AG09309 (cell line): ENCODE data around the gene ABCA3.
A peak's percentile ranks its signal among the peaks of the same experiment; 100 is the strongest.

Experiments
- DNase-seq: peaks from one replicate; pipeline ENCODE4 v3.0.0-alpha.2; 2010; ENCODE audit warnings: low read depth
- H3K4me3 ChIP-seq: 2 replicates; pipeline ENCODE4 v1.5.1; 2011; ENCODE audit warnings: mild to moderate bottlenecking, low read depth, low read length, moderate library complexity; ENCODE audit not compliant: control insufficient read depth
- CTCF ChIP-seq: IDR thresholded peaks from 2 replicates; pipeline ENCODE4 v1.5.1; 2011; ENCODE audit warnings: mild to moderate bottlenecking, low read depth, low read length, inconsistent platforms; ENCODE audit not compliant: insufficient read depth, control insufficient read depth; ENCODE audit errors: missing control alignments

Gene ABCA3

DNA sequence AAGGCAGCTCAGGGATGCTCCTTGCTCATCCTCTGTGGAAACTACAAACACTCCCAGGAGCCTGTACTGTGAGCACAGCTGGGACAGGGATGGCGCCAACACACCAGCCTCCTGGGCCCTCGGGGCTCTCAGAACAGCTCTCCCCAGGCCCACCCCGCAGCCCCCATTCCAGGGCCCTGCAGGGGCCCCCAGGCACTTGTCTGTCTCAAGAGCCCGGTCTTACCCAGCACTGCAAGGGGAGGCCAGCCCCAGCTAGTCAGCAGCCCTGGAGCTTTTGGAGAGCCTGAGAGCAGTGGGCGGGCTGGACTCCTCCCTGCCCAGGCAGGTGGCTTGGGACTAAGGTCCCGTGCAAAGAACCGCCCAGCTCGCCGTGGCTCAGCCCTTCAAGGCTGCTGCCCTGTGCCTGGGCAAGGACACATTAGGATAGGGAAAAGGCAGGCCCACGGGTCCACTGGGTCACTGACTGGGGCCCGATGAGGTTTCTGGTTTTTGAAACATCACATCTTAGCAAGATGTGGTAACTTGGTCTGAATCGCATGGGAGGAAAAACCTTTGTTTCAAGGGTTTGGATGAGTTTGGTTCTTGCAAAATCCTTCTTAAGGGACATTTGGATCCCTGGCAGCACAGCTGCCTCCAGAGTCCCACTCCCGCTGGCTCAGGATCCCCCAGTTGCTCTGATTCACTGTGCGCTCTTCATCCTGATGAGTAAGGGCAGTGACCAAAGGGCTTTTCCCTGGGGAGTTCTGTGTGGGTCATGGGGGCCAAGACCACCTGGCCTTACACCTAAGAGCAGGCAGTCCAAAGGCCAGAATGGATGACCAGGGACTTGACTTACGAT lies 101.5 kb downstream of the ABCA3 start:
- no peak for TF ChIP-seq CTCF
- DNase-seq, result no peak
- no peak overlapping the region for H3K4me3 ChIP-seq

GRCh38 chr16:2238150-2238837 lies 102.2 kb downstream of the ABCA3 start:
- TF ChIP-seq CTCF, result no peak
- no peak overlapping the region for H3K4me3 ChIP-seq
- no peak for DNase-seq

GRCh38 chr16:2237493-2238149 lies 102.9 kb downstream of the ABCA3 start:
- DNase-seq, result no peak
- H3K4me3 ChIP-seq, result no peak overlapping the region
- no peak for TF ChIP-seq CTCF

DNA sequence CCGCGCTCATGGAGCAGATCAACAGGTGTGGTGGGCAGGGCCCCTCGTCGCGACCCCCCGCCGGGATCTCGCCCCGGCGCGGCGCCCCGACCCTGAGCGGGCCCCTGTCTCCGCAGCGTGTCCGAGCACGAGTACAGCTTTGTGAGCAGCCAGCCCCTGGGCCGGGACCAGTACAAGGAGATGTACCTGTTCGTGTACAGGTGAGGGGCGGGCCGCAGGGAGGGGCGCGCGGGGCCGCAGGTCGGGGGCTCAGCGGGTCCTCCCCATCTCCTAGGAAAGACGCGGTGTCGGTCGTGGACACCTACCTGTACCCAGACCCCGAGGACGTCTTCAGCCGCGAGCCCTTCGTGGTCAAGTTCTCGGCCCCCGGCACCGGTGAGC lies 103.4 kb downstream of the ABCA3 start:
- DNase-seq, result no peak
- H3K4me3 ChIP-seq, result peak overlapping the region; percentile 10
- no peak for TF ChIP-seq CTCF

DNA sequence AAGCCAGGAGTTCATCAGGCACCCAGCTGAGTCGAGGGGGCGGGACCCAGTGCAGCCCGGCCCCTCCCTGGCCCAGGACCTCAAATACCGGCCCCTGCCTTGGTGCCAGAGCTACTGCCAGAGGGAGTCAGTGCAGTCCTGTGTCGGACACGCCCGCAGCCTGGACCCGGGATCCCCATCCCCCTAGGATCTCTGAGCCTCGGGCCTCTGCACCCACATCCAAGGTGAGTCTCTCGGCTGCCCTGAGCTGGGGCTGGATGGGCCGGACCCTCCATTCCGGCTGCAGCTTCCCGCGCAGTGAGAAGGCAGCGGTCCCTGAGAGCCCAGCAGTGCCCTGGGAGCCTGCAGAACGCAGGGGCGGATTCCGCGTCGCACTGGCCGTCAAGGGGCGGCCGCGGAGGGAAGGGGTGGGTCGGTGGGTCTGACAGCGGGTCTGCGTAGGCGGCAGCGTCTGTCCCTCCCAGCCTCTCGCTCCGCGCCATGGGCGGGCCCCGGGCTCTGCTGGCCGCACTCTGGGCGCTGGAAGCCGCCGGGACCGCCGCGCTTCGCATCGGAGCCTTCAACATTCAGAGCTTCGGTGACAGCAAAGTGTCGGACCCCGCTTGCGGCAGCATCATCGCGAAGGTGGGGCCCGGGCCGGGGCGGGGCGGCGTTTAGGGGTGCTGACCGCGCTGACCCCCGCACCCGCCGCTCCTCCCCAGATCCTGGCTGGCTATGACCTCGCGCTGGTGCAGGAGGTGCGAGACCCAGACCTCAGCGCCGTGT lies 104.0 kb downstream of the ABCA3 start, which contains the start of gene DNASE1L2:
TSS of gene DNASE1L2 (plus strand) at position 108 of the 765 bp plus-strand sequence. CDS start at position 481, 373 bp downstream.
- no peak for DNase-seq
- no peak for TF ChIP-seq CTCF
- peak within 1 kb of the TSS; percentile 10 for H3K4me3 ChIP-seq
